ENCODE results near the gene CCNH.

GRCh38 chr5:87382224-87382623, 30.5 kb downstream of the CCNH start:
- TF ChIP-seq SMARCB1 (IDR thresholded peaks at IDR 0.05; ENCODE audit: insufficient read length, low read depth) (no peak), E2F8 (IDR thresholded peaks at IDR 0.05; ENCODE audit: low read depth, partially characterized antibody) (no peak), CREB3 (tag; conservative IDR thresholded peaks at IDR 0.05; ENCODE audit: low read depth) (no peak), NFYB (IDR thresholded peaks at IDR 0.05; ENCODE audit: extremely low read depth, insufficient read length) (no peak), RAD21 (CRISPR knock-in tag; conservative IDR thresholded peaks at IDR 0.05 in 1 of 2, IDR thresholded peaks at IDR 0.05 in 1 of 2) (no peak), NFIX (CRISPR knock-in tag; IDR thresholded peaks at IDR 0.05; ENCODE audit: low read depth) (no peak)

All from K562 (cell line).